ENCODE data around the gene CYP39A1.

DNA sequence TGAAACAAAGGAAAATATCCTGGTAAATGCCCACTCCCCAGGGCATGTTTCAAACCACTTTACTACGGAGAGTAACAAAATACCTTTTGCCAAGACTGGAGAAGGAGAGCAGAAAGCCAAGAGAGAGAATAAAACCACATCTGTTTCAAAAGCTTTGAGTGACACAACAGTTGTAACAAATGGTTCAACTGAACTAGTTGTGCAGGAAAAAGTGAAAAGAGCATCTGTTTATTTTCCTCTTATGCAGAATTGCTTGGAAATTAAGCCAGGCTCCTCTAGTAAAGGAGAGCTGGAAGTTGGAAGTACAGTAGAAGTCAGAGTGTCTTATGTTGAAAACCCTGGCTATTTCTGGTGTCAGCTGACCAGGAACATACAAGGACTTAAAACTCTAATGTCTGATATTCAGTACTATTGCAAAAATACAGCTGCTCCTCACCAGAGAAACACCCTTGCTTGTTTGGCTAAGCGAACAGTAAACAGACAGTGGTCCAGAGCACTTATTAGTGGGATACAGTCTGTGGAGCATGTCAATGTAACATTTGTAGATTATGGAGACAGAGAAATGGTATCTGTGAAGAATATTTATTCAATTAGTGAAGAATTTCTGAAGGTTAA lies 37.6 kb upstream of the CYP39A1 start:
- TF ChIP-seq POLR2AphosphoS5 (IDR thresholded peaks at IDR 0.05; ENCODE audit: low read depth, low read length), result no peak
- no peak for TF ChIP-seq TAF1 (IDR thresholded peaks at IDR 0.05; ENCODE audit: borderline replicate concordance, insufficient read depth, low read length)
